Measurements from ENCODE around the gene PHETA1.
"Not testable (repeated sequence)": the region's sequence is repeated elsewhere in the genome, so short reads cannot be mapped to it uniquely, and the experiment has no call there.

Gene PHETA1

GRCh38 chr12:111352296-111352993 is 16.4 kb downstream of the PHETA1 start:
- Mint-ChIP-seq H3K9me3 (ENCODE audit: low read depth) (no peaks in the 10 kb centered on the region), H3K4me3 (no peak overlapping the region), H3K36me3 (no peaks in the 10 kb centered on the region), H3K27ac (no peak overlapping the region), H3K27me3 (no peaks in the 10 kb centered on the region), H3K4me1 (ENCODE audit: low read depth) (no peaks in the 10 kb centered on the region)

DNA sequence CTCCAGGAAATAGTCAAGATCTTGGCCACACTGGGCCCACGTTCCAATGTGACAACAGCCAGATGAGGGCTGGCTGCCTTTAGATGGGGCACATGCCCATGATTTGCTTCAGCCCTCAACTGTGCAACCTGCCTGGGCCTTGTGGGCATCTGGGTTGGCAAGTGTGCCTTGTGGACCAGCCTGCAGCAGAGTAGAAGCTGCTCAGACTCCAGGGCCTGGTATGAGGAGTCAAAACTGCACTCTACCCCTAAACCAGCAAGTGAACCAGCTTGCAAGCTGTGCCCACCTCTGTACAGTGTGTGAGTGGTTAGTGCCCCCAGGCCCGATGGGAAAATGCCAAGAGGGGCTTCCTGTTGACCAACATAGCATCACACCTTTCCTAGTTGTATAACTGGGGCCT is 17.9 kb downstream of the PHETA1 start:
- Mint-ChIP-seq H3K9me3 (ENCODE audit: low read depth) (no peaks in the 10 kb centered on the region), H3K4me3 (no peak overlapping the region), H3K36me3 (no peaks in the 10 kb centered on the region), H3K27me3 (no peaks in the 10 kb centered on the region), H3K4me1 (ENCODE audit: low read depth) (no peaks in the 10 kb centered on the region), H3K27ac (no peak overlapping the region)

DNA sequence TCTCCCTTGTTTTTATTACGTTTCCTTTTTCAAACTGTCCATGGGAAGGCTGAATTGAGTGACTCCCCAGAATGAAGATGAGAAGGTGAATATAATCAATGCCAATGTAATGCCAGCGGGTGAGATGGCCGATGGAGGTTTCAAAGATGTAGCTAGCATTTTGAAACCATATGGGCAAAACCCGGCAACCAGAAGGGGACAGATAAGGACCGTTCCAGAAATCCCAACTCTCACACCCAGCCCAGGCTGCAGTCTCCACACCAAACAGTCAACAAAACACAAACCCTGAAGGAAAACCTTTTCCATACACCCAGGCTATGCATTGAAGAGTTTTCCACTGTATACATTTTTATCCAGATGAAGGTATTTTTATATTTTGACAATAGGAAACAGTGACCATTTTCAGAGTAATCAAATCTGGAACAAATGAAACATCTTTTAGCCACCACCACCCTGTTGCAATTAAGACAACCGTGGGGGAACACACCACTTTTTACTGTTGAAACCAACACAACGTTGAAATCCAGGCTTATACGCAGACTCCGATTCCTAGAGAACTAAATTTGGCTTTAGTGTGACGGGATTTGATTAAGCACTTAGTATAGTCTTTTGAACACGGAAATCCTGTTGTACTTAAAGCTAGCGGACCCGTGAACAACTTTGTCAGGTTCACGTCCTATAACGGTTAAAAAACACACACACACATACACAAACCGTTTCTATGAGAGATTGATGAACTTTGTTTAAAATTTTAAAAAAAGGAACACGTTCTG is 19.0 kb downstream of the PHETA1 start:
- Mint-ChIP-seq H3K36me3 (no peaks in the 10 kb centered on the region), H3K9me3 (ENCODE audit: low read depth) (no peaks in the 10 kb centered on the region), H3K27ac (no peak overlapping the region), H3K4me1 (ENCODE audit: low read depth) (no peaks in the 10 kb centered on the region), H3K4me3 (no peak overlapping the region), H3K27me3 (no peaks in the 10 kb centered on the region)

- H3K36me3 Mint-ChIP-seq = no peaks in the 10 kb centered on the region
Observed at GRCh38 chr12:111349101-111349747, 19.7 kb downstream of the PHETA1 start.

DNA sequence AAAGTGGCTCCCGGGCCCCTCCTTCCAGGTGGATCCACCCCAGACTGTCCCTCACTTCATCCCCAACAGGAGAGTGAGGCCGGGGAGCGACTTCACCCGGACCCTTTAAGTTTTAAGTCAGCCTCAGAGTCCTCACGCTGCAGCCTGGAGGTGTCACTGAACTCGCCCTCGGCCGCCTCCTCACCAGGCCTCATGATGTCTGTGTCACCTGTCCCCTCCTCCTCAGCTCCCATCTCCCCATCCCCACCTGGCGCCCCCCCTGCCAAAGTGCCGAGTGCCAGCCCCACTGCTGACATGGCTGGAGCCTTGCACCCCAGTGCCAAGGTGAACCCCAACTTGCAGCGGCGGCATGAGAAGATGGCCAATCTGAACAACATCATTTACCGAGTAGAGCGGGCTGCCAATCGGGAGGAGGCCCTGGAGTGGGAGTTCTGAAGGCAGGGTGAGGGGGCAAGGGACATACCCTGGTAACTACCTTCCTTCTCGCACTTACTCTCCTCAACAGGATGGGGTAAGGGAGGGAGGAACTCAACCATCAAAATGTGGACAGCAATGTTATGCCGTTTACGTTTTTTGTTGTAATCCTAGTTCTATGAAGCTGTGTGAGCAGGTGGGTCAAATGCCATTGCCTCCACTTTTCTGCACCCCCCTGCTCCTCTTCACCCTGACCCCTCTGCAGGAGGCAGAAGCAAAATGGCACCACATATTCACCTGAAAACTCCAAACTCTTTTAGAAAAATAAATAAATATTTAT is 20.8 kb downstream of the PHETA1 start:
- no peaks in the 10 kb centered on the region for H3K27me3 Mint-ChIP-seq

More at GRCh38 chr12:111349101-111349747, 19.7 kb downstream of the PHETA1 start:
- Mint-ChIP-seq H3K27ac (no peak overlapping the region), H3K9me3 (ENCODE audit: low read depth) (no peaks in the 10 kb centered on the region), H3K4me1 (ENCODE audit: low read depth) (no peaks in the 10 kb centered on the region), H3K4me3 (no peak overlapping the region), H3K27me3 (no peaks in the 10 kb centered on the region)

DNA sequence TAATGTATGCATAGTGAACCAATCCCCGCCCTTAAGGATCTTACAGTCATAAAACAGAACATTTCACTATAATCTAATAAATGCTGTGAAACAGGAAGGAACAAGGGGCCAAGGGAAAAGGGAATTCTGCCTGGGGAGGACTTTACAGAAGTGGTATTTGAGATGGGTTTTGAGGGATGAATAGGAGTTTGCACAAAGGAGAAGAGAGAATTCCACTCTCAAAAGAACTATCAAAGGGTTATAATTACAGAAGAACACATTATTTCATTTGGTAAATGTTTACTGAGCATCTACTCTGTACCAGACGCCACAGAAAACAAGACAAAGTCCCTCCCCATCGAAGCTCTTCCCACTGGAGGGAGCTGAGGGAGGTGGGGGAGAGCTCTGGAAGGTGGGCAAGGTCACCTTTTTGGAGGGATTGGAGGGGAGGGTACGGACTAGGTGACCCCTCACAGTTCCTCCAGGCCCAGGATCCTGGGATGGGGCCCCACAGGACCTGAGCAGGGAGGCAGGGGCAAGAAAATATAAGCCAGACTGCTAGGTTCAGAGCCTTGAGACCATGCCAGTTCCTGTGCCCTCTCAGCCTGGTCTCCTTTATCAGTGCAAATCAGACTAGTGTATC is 24.5 kb downstream of the PHETA1 start:
- Mint-ChIP-seq H3K4me1 (ENCODE audit: low read depth) (no peaks in the 10 kb centered on the region), H3K27ac (no peak overlapping the region), H3K27me3 (no peaks in the 10 kb centered on the region), H3K9me3 (ENCODE audit: low read depth) (no peaks in the 10 kb centered on the region), H3K36me3 (no peaks in the 10 kb centered on the region), H3K4me3 (no peak overlapping the region)

More for the DNA sequence above, 20.8 kb downstream of the PHETA1 start:
- H3K36me3 Mint-ChIP-seq = no peaks in the 10 kb centered on the region
- H3K9me3 Mint-ChIP-seq (ENCODE audit: low read depth) = no peaks in the 10 kb centered on the region
- H3K27ac Mint-ChIP-seq = no peak overlapping the region
- no peaks in the 10 kb centered on the region for H3K4me1 Mint-ChIP-seq (ENCODE audit: low read depth)
- no peak overlapping the region for H3K4me3 Mint-ChIP-seq

- H3K36me3 Mint-ChIP-seq = no peaks in the 10 kb centered on the region
- H3K27ac Mint-ChIP-seq = no peak overlapping the region
- H3K9me3 Mint-ChIP-seq (ENCODE audit: low read depth) = no peaks in the 10 kb centered on the region
- no peaks in the 10 kb centered on the region for H3K4me1 Mint-ChIP-seq (ENCODE audit: low read depth)
- H3K4me3 Mint-ChIP-seq = no peak overlapping the region
- no peaks in the 10 kb centered on the region for H3K27me3 Mint-ChIP-seq
Observed at GRCh38 chr12:111343181-111343580, 25.7 kb downstream of the PHETA1 start.

GRCh38 chr12:111342376-111342775 is 26.5 kb downstream of the PHETA1 start:
- H3K36me3 Mint-ChIP-seq = no peaks in the 10 kb centered on the region
- H3K27me3 Mint-ChIP-seq = no peaks in the 10 kb centered on the region
- no peaks in the 10 kb centered on the region for H3K4me1 Mint-ChIP-seq (ENCODE audit: low read depth)
- no peaks in the 10 kb centered on the region for H3K9me3 Mint-ChIP-seq (ENCODE audit: low read depth)
- H3K27ac Mint-ChIP-seq = no peak overlapping the region
- no peak overlapping the region for H3K4me3 Mint-ChIP-seq

DNA sequence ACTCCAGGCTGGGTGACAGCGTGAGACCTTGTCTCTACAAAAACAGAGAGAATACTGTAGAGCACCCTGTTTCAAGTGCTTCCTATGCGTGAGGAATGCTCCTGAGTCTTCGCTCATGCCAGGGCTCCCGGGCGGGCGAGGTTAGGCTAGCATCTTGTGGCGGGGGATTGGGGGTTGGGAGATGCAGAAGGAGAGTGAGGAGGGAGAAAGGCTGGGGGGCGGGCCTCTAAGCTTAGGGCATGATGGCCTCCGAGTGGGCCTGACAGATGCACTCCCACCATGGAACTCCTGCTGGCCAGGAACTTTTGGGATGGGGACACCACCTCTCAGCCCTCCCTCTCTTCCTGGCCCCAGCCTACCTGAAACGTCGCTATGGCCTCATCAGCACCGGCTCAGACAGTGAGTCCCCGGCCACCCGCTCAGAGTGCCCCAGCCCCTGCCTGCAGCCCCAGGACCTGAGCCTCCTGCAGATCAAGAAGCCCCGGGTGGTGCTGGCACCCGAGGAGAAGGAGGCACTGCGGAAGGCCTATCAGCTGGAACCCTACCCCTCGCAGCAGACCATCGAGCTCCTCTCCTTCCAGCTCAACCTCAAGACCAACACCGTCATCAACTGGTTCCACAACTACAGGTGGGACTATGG is 27.3 kb downstream of the PHETA1 start:
- no peaks in the 10 kb centered on the region for H3K4me1 Mint-ChIP-seq (ENCODE audit: low read depth)
- no peaks in the 10 kb centered on the region for H3K36me3 Mint-ChIP-seq
- no peaks in the 10 kb centered on the region for H3K27me3 Mint-ChIP-seq
- no peaks in the 10 kb centered on the region for H3K9me3 Mint-ChIP-seq (ENCODE audit: low read depth)
- no peak overlapping the region for H3K27ac Mint-ChIP-seq
- no peak overlapping the region for H3K4me3 Mint-ChIP-seq

- not testable (repeated sequence) for H3K27me3 Mint-ChIP-seq; H3K36me3 Mint-ChIP-seq; H3K4me1 Mint-ChIP-seq (ENCODE audit: low read depth); H3K9me3 Mint-ChIP-seq (ENCODE audit: low read depth); H3K27ac Mint-ChIP-seq; H3K4me3 Mint-ChIP-seq
Observed at GRCh38 chr12:111340680-111341079, 28.2 kb downstream of the PHETA1 start.

DNA sequence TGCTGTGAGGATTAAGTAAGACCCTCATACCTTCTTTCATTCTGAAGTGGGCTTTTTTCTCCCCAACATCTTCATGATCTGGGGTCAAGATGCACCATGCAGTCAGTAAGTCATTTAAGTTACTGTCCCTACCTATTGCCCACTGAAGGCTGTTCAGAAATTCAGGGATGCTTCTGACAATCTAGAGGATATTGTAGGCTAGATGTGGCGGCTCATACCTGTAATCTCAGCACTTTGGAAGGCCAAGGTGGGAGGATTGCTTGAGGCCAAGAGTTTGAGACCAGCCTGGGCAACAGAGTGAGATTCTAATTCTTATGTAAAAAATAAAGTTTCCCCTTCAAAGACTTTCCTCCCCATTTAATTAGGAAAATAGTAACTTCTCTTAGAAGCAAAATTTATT is 28.7 kb downstream of the PHETA1 start:
- H3K9me3 Mint-ChIP-seq (ENCODE audit: low read depth) = no peaks in the 10 kb centered on the region
- no peak overlapping the region for H3K27ac Mint-ChIP-seq

DNA sequence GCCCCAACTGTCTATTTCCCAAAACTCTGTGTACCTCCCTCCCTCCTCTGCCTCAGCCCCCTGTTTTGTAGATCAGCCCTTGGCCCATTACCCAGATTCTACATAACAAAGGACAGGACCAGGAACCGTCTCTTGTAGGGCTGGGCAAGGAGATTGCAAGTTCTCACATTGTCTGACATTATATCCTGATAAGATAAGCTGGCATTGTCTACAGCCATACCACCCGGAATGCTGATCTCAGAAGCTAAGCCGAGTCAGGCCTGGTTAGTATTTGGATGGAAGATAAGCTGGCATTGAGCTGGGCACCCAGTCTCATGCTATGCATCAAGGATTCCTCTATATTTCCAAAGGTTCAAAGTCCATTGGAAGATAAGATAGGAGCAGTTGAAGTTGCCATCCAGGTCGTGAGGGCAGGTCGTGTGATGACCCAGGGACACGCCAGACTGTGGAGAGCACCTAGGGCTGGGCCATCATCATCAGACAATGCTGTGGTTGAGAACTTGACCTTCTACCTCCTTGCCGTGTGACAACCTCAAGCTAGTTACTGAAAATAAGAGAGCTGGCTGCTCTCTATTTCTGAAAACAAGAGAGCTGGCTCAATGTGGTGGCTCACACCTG is 29.5 kb downstream of the PHETA1 start:
- no peaks in the 10 kb centered on the region for H3K9me3 Mint-ChIP-seq (ENCODE audit: low read depth)
- H3K27ac Mint-ChIP-seq = no peak overlapping the region
- no peaks in the 10 kb centered on the region for H3K4me1 Mint-ChIP-seq (ENCODE audit: low read depth)
- no peak overlapping the region for H3K4me3 Mint-ChIP-seq
- H3K36me3 Mint-ChIP-seq = no peaks in the 10 kb centered on the region
- H3K27me3 Mint-ChIP-seq = no peaks in the 10 kb centered on the region

More for the DNA sequence above, 28.7 kb downstream of the PHETA1 start:
- no peaks in the 10 kb centered on the region for H3K4me1 Mint-ChIP-seq (ENCODE audit: low read depth)
- no peaks in the 10 kb centered on the region for H3K27me3 Mint-ChIP-seq
- no peaks in the 10 kb centered on the region for H3K36me3 Mint-ChIP-seq
- no peak overlapping the region for H3K4me3 Mint-ChIP-seq

GRCh38 chr12:111338096-111338495 is 30.8 kb downstream of the PHETA1 start:
- Mint-ChIP-seq H3K4me1 (ENCODE audit: low read depth) (no peaks in the 10 kb centered on the region), H3K4me3 (no peak overlapping the region), H3K27ac (no peak overlapping the region), H3K36me3 (no peaks in the 10 kb centered on the region), H3K9me3 (ENCODE audit: low read depth) (no peaks in the 10 kb centered on the region), H3K27me3 (no peaks in the 10 kb centered on the region)

GRCh38 chr12:111337371-111337770 is 31.5 kb downstream of the PHETA1 start:
- Mint-ChIP-seq H3K4me3 (no peak overlapping the region), H3K27me3 (no peaks in the 10 kb centered on the region), H3K9me3 (ENCODE audit: low read depth) (no peaks in the 10 kb centered on the region), H3K27ac (no peak overlapping the region), H3K36me3 (no peaks in the 10 kb centered on the region), H3K4me1 (ENCODE audit: low read depth) (no peaks in the 10 kb centered on the region)
